GM18951 (cell line): Measurements from ENCODE around the gene PRKACB.
"Not testable (repeated sequence)": the region's sequence is repeated elsewhere in the genome, so short reads cannot be mapped to it uniquely, and the experiment has no call there.

Experiments
- POLR2A ChIP-seq: IDR thresholded peaks from 4 replicates; pipeline ENCODE4 v1.6.1; 2011; ENCODE audit warnings: mild to moderate bottlenecking; ENCODE audit not compliant: insufficient read length, insufficient read depth; ENCODE audit errors: extremely low read depth
- in situ Hi-C: fragments of 300-500 bp; cut with MboI; formaldehyde crosslinking; loops from one replicate; pipeline ENCODE4 v1.12.0; 2022; ENCODE audit warnings: low sequenced_read_pairs, mixed read lengths, inconsistent platforms; ENCODE audit not compliant: unreplicated experiment

The PRKACB gene

DNA sequence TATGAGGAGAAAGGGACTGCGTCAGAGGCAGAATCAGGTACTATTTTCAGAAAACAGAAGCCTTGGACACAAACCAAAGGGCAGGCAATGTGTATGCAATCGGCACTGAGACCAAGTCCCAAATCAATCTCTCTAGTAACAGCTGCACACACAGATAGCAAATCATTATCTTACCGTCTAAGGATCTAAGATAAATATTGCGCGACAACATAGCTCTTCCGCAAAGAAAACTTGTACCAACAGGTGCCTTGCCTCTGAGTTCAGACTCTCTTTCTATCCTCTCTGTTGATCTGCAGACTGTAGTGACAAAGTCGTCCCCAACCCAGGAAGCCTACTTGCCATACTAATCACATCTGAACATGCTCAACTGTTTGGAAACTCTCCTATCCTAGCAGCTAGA, 134.8 kb downstream of the PRKACB start:
- TF ChIP-seq POLR2A: no peak
- in situ Hi-C loops: no loop called here

DNA sequence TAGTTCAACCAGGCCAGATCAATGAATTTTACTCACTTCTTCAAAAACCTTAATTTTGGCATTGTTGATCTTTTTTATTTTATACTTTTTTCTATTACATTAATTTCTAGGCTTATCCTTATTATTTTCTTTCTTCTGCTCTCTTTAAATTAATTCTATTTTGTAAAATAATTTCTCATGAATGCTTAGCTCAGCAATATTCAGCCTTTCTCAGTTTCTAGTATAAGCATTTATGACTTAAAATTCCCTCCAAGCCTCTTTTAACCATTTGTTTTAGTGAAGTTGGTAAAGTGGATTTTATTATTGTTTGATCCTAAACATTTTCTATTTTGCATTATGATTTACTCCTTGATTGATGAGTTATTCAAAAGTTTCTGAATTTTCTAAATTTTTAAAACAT, 136.8 kb downstream of the PRKACB start:
- no peak for TF ChIP-seq POLR2A
- in situ Hi-C loops: no loop called here

GRCh38 chr1:84282780-84283333, 138.8 kb downstream of the PRKACB start:
- no peak for TF ChIP-seq POLR2A
- in situ Hi-C loops: no loop called here

- in situ Hi-C loops: no loop called here
- no peak for TF ChIP-seq POLR2A
Measured at GRCh38 chr1:84283381-84283780, 139.3 kb downstream of the PRKACB start.

GRCh38 chr1:84286071-84286470, 142.0 kb downstream of the PRKACB start:
- in situ Hi-C loops: no loop called here
- TF ChIP-seq POLR2A: no peak

DNA sequence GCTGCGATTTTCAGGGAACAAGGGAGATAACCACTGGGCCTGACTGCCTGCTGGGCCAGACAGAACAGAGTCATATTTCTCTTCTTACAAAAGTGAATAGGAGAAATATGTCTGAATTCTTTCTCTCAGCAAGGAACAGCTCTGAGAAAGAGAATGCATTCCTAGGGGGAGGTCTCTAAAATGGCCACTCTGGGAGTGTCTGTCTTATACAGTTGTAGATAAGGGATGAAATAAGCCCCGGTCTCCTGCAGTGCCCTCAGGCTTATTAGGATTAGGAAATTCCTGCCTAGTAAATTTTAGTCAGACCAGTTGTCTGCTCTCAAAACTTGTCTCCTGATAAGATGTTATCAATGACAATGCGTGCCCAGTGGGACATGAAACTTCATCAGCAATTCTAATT, 143.3 kb downstream of the PRKACB start:
- in situ Hi-C loops: not testable (repeated sequence)
